ENCODE data around the gene RANBP6.

GRCh38 chr9:6034954-6035353 lies 19.5 kb upstream of the RANBP6 start:
- no peak for TF ChIP-seq CTCF (IDR thresholded peaks at IDR 0.05; ENCODE audit: borderline replicate concordance, extremely low read depth, low read length, poor library complexity, severe bottlenecking)
- no peak for TF ChIP-seq EZH2 (IDR thresholded peaks at IDR 0.05; ENCODE audit: borderline replicate concordance, low read depth, low read length, severe bottlenecking)

Data from DND-41 (cell line).